GM06990 (cell line): ENCODE measurements around the gene DTYMK.

ENCODE experiments used
- DNase-seq: peaks from one replicate; pipeline ENCODE4 v3.0.0-alpha.2; 2011; ENCODE audit not compliant: insufficient read length; ENCODE audit errors: extremely low read depth
- H3K27me3 ChIP-seq: replicated peaks from 2 replicates; pipeline ENCODE4 v1.6.0; 2011; ENCODE audit warnings: low read length; ENCODE audit not compliant: control insufficient read depth, insufficient read depth
- H3K36me3 ChIP-seq: 2 replicates; pipeline ENCODE4 v1.5.1; 2011; ENCODE audit warnings: low read length; ENCODE audit not compliant: control insufficient read depth, insufficient read depth
- H3K4me3 ChIP-seq: replicated peaks from 2 replicates; pipeline ENCODE4 v1.5.1; 2011; ENCODE audit warnings: low read depth, mild to moderate bottlenecking, control low read depth, low read length
- TF ChIP-seq, protein P1 (sequence below): IDR thresholded peaks from 2 replicates; pipeline ENCODE4 v1.5.1; 2011; ENCODE audit warnings: low read length, control low read depth, mild to moderate bottlenecking, inconsistent platforms; ENCODE audit not compliant: insufficient read depth, poor library complexity, severe bottlenecking

DTYMK gene

DNA sequence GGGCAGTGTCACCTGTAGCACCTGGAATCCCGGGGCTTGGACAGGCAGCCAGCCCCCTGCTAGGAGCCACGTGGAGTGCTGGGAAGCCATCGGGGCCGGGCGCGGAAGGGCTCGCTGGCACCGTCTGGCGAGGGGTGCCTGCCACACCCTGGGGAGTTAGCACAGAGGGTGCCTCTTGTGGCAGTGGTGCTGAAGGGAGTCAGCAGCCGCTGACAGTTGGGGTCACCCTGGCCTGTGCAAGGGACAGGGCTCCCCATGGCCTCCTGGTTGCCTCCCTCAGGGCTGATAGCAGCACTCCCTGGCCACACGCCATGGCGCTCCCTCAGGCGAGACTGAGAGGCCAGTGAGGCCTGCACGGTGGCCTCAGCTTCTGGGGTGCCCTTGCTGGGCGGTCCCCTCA, 33.9 kb upstream of the DTYMK start:
- H3K4me3 ChIP-seq: no peak overlapping the region
- H3K36me3 ChIP-seq: peaks cover 25% of the 10 kb centered on the region
- TF ChIP-seq, protein P1, sequence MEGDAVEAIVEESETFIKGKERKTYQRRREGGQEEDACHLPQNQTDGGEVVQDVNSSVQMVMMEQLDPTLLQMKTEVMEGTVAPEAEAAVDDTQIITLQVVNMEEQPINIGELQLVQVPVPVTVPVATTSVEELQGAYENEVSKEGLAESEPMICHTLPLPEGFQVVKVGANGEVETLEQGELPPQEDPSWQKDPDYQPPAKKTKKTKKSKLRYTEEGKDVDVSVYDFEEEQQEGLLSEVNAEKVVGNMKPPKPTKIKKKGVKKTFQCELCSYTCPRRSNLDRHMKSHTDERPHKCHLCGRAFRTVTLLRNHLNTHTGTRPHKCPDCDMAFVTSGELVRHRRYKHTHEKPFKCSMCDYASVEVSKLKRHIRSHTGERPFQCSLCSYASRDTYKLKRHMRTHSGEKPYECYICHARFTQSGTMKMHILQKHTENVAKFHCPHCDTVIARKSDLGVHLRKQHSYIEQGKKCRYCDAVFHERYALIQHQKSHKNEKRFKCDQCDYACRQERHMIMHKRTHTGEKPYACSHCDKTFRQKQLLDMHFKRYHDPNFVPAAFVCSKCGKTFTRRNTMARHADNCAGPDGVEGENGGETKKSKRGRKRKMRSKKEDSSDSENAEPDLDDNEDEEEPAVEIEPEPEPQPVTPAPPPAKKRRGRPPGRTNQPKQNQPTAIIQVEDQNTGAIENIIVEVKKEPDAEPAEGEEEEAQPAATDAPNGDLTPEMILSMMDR: no peak
- no peak for DNase-seq
- no peaks in the 10 kb centered on the region for H3K27me3 ChIP-seq

DNA sequence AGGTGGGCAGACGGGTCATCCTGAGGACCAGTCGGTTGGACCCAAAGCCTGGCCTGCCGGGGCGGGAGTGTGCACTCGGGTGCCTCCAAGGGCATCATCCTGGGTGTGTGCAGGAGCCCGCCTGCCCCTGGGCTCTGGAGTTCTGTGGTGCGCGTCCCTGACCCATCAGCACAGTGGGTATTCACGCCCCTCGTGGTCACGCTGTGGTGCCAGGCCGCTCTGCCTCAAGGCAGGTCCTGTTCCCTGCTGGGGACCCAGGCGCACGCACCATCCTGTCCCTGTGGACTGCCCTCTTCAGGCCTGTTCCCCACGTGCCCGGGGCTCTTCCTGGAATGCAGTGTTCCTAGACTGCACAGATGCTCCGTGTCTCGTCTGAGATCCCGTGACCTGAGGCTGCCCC, 33.5 kb upstream of the DTYMK start:
- no peak for DNase-seq
- TF ChIP-seq, protein P1: no peak
- Histone ChIP-seq H3K27me3 (no peaks in the 10 kb centered on the region), H3K36me3 (peaks cover 25% of the 10 kb centered on the region), H3K4me3 (no peak overlapping the region)

DNA sequence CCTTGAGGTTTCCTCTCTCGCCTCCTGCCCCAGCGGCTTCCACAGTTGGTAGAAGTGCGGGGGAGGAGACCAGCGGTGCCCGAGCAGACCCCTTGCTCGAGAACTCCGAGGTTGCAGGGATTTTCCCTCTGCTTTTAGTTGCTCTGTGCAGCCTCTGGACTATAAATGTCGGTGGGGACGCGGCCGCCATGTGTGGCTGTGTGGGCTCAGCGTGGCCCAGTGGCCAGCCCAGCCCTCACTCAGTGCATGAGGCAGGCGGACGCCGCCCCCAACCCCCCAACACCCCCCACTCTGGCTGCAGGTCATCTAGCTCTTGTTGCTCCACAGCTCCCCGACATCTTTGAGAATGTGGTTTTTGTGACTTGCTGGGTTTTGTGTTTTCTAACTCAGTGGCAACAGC, 32.5 kb upstream of the DTYMK start:
- DNase-seq: no peak
- Histone ChIP-seq H3K36me3 (peaks cover 23% of the 10 kb centered on the region), H3K27me3 (no peaks in the 10 kb centered on the region), H3K4me3 (no peak overlapping the region)
- TF ChIP-seq, protein P1: no peak

DNA sequence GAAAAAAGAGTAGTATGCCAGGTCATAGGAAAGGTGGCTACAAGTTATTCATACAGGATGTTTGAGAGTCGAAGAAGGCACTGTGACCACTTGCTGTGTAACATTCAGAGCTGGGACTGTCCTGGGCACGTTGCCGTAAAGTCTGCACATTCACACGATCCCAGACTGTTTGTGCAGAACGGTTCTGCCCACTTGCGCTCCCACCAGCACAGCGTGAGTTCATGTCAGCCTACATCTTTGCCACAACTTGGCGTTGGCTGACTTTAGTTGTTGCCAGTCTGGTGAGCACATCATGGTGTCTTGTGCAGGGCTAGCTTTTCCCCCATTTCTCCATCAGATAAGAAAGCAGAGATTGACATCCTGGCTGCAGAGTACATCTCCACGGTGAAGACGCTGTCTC, 22.3 kb upstream of the DTYMK start:
- Histone ChIP-seq H3K27me3 (no peaks in the 10 kb centered on the region), H3K36me3 (peaks cover 13% of the 10 kb centered on the region), H3K4me3 (no peak overlapping the region)
- TF ChIP-seq, protein P1: no peak
- DNase-seq: no peak

DNA sequence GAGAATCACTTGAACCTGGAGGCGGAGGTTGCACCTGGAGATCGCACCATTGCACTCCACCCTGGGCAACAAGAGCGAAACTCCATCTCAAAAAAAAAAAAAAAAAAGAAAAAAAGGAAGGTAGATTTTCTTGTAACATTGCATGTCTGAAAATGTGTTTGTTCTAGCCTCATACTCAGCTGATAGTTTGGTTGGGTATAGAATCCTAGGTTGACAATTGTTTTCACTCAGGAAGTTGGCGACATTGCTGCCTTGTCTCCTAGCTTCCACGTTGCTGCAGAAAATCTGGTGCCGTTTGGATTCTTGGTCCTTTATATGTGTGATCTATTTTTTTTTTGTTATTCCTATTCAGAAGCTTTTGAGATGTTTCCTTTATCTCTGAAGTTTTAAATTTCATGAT, 19.9 kb upstream of the DTYMK start:
- Histone ChIP-seq H3K27me3 (no peaks in the 10 kb centered on the region), H3K4me3 (no peak overlapping the region), H3K36me3 (peaks cover 9% of the 10 kb centered on the region)
- DNase-seq: no peak
- TF ChIP-seq, protein P1: no peak

DNA sequence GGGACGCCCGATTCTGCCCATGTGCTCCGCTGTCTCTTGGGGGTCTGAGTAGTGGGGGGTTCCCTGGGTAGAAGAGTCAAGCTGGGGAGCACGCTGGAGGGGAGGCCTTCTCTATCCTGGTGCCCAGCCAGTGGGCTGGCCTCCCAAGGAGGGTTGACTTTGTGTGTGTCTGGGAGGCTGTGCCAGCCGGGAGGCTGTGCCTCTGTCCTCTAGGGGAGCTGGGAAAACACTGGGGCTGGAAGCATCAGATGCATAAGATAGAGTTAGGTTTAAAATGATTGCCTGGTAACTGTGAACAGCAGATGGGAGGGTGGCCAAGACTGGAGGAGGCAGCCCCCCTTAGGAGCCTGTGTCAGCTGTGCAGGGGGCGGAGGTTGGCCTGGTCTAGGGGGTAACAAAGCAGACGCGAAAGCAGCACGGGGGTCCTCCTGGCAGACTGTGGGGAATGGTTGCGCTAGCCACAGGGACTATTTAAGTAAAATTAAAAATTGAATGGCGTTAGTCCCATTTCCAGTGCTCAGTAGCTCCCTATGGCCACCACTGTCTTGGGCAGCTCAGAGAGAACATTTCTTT, 16.5 kb upstream of the DTYMK start:
- TF ChIP-seq, protein P1: no peak
- no peak for DNase-seq
- H3K27me3 ChIP-seq: no peaks in the 10 kb centered on the region
- peaks cover 4% of the 10 kb centered on the region for H3K36me3 ChIP-seq
- peak overlapping the region; percentile 79 for H3K4me3 ChIP-seq
